PC-3 (cell line): ENCODE results near the gene ADAMTS13.

ENCODE experiments used
- CTCF ChIP-seq: fragments of 300-600 bp; sonication (generic); conservative IDR thresholded peaks from 2 replicates; pipeline ENCODE4 v1.5.1; 2017; ENCODE audit warnings: antibody characterized with exemption, low read depth, mild to moderate bottlenecking, low read length
- EZH2phosphoT487 ChIP-seq: fragments of 300-600 bp; sonication (generic); IDR thresholded peaks from 2 replicates; pipeline ENCODE4 v1.6.1; 2018; ENCODE audit warnings: mild to moderate bottlenecking, antibody characterized with exemption, low read length, borderline replicate concordance

- TF ChIP-seq CTCF (peak; percentile 40; the same call in 1 of the 2 replicates), EZH2phosphoT487 (no peak)
Observed at GRCh38 chr9:133463234-133463863, 41.2 kb downstream of the ADAMTS13 start.
